Stimulated activated CD8-positive, alpha-beta memory T cell treated with anti-CD3 and anti-CD28 coated beads, Interleukin-15, amount 100 ng/mL, for 1 hour (primary cell): ENCODE data around the gene SYN1.
"Not testable (repeated sequence)": the region's sequence is repeated elsewhere in the genome, so short reads cannot be mapped to it uniquely, and the experiment has no call there.

Experiments
- DNase-seq: peaks from one replicate; pipeline ENCODE4 v3.0.0-alpha.2; 2020; ENCODE audit warnings: low read depth

Gene SYN1

GRCh38 chrX:47633689-47634590 lies 14.3 kb upstream of the SYN1 start:
- no peak for DNase-seq

- DNase-seq: no peak
Measured at GRCh38 chrX:47632666-47633065, 13.0 kb upstream of the SYN1 start.

- DNase-seq: no peak
Measured at GRCh38 chrX:47631676-47632075, 12.0 kb upstream of the SYN1 start.

- no peak for DNase-seq
Measured at GRCh38 chrX:47629419-47630200, 10.0 kb upstream of the SYN1 start, which contains the start of gene CFP. TSS of gene CFP (minus strand) at chrX:47629930. CDS start at chrX:47629844, 86 bp downstream.

GRCh38 chrX:47628982-47629381 lies 9.3 kb upstream of the SYN1 start:
- no peak for DNase-seq

GRCh38 chrX:47625365-47625764 lies 5.7 kb upstream of the SYN1 start:
- no peak for DNase-seq

GRCh38 chrX:47623540-47624027 lies 3.9 kb upstream of the SYN1 start:
- DNase-seq: no peak

GRCh38 chrX:47621851-47622250 lies 2.2 kb upstream of the SYN1 start:
- DNase-seq: no peak

GRCh38 chrX:47620303-47620685 lies 637 bp upstream of the SYN1 start:
- DNase-seq: no peak

GRCh38 chrX:47618923-47619485 lies 653 bp downstream of the SYN1 start:
- no peak for DNase-seq

- no peak for DNase-seq
Measured at GRCh38 chrX:47614618-47615017, 5.0 kb downstream of the SYN1 start.

GRCh38 chrX:47613082-47613481 lies 6.6 kb downstream of the SYN1 start:
- no peak for DNase-seq

- DNase-seq: no peak
Measured at GRCh38 chrX:47612418-47612817, 7.2 kb downstream of the SYN1 start.

GRCh38 chrX:47611926-47612325 lies 7.7 kb downstream of the SYN1 start:
- no peak for DNase-seq

GRCh38 chrX:47611489-47611888 lies 8.2 kb downstream of the SYN1 start:
- no peak for DNase-seq

GRCh38 chrX:47610511-47610910 lies 9.1 kb downstream of the SYN1 start:
- no peak for DNase-seq

- DNase-seq: no peak
Measured at GRCh38 chrX:47608130-47608810, 11.4 kb downstream of the SYN1 start.

- DNase-seq: no peak
Measured at GRCh38 chrX:47607091-47607490, 12.6 kb downstream of the SYN1 start.

- no peak for DNase-seq
Measured at GRCh38 chrX:47605024-47605423, 14.6 kb downstream of the SYN1 start.

- not testable (repeated sequence) for DNase-seq
Measured at GRCh38 chrX:47603125-47603524, 16.5 kb downstream of the SYN1 start.

- no peak for DNase-seq
Measured at GRCh38 chrX:47597222-47597621, 22.4 kb downstream of the SYN1 start.

GRCh38 chrX:47596256-47596655 lies 23.4 kb downstream of the SYN1 start:
- no peak for DNase-seq
